Peyer's patch (tissue), 4 donors: Measurements from ENCODE around the gene SPIN4. TPM values are rescaled to one million over a fixed set of nuclear protein-coding genes. Genes with fewer than 3 reads are reported as not detected.

Experiments
- DNase-seq, 3 donors: peaks; one replicate each; pipeline ENCODE4 v3.0.0-alpha.2; 2017 to 2019
- H3K27ac ChIP-seq, 4 donors: fragments of 200-600 bp; sonication (generic); one replicate each; pipeline ENCODE4 v1.5.1; 2016 to 2019
- H3K27me3 ChIP-seq, 2 donors: fragments of 200-600 bp; sonication (generic); one replicate each; pipeline ENCODE4 v1.5.1; 2019
- H3K36me3 ChIP-seq, 3 donors: fragments of 200-600 bp; sonication (generic); one replicate each; pipeline ENCODE4 v1.5.1; 2016 to 2019
- H3K4me1 ChIP-seq, 4 donors: fragments of 200-600 bp; sonication (generic); one replicate each; pipeline ENCODE4 v1.5.1; 2016 to 2019
- H3K4me3 ChIP-seq, 4 donors: fragments of 200-600 bp; sonication (generic); 1 replicate in 3 of 4; 2 replicates in 1 of 4; pipeline ENCODE4 v1.5.1; 2016 to 2019; ENCODE audit warnings: mild to moderate bottlenecking in 1 of 4
- H3K9me3 ChIP-seq, 4 donors: fragments of 200-600 bp; sonication (generic); one replicate each; pipeline ENCODE4 v1.5.1; 2016 to 2019; ENCODE audit warnings: mild to moderate bottlenecking in 1 of 4
- POLR2A ChIP-seq, 2 donors: fragments of 450-650 bp; IDR thresholded peaks; one replicate each; pipeline ENCODE4 v1.5.1; 2017; ENCODE audit warnings: antibody characterized with exemption in 2 of 2, mild to moderate bottlenecking in 2 of 2, moderate library complexity in 2 of 2
- total RNA-seq, 4 donors: library from RNA; depleted of rRNA; stranded (reverse); fragments of >200 nt; gene quantifications; one replicate each; pipeline ENCODE4 v1.1.0, GENCODE V29; 2016
- TF ChIP-seq, protein P1 (sequence below), 6 experiments: fragments of 450-650 bp in 4 of 6; fragments of 200-600 bp in 2 of 6; sonication (generic) in 1 of 6; IDR thresholded peaks; one replicate each; pipeline ENCODE4 v1.5.1; 2017 to 2019; ENCODE audit warnings: antibody characterized with exemption in 6 of 6, mild to moderate bottlenecking in 3 of 6, moderate library complexity in 1 of 6

SPIN4 gene
- total RNA-seq, 4 donors from 2014 or later: 1.6 to 2.7 (median 2.4) TPM

DNA sequence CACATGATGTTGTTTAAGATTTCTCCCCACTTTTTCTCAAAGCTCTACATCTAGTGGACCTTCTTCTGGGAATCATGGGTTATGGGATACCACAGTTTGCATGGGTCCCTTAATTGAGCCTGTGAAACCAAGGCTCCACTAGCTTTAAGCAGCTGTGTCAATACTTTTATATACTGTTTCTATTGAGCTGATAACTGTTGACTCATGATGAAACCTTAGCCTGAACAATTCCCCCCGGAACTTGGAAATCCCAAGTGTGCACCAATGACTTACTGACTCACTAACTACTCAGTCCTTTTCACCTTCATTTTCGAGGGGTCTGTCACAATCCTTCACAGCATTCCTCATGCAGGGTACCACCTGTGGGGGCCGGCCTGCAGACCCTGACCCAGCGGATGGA is 12.7 kb upstream of the SPIN4 start:
- no peak overlapping the region for H3K4me3 ChIP-seq

DNA sequence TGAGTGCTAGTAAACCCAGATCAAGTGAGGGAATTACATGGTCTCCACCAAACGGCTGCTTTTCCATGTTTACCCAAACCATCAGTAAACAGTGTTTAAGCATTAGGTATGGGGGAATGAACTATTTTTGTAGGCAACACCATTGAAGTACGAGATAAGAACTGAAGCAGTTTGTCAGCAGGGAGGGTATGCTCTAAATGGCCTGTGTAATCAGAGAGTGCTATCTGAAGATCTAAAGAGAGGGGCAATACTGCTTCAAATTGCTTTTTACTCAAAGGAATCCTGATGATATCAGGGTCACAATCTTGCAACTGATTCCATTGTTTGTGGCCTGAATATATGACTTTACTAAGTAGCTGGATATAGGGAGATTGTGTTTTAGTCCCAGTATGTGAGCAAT is 10.4 kb upstream of the SPIN4 start:
- Histone ChIP-seq H3K27me3 (no peaks in the 10 kb centered on the region), H3K9me3 (no peaks in the 10 kb centered on the region), H3K36me3 (no peaks in the 10 kb centered on the region), H3K4me3 (no peak overlapping the region), H3K27ac (no peak overlapping the region), H3K4me1 (no peaks in the 10 kb centered on the region)
- TF ChIP-seq, protein P1, sequence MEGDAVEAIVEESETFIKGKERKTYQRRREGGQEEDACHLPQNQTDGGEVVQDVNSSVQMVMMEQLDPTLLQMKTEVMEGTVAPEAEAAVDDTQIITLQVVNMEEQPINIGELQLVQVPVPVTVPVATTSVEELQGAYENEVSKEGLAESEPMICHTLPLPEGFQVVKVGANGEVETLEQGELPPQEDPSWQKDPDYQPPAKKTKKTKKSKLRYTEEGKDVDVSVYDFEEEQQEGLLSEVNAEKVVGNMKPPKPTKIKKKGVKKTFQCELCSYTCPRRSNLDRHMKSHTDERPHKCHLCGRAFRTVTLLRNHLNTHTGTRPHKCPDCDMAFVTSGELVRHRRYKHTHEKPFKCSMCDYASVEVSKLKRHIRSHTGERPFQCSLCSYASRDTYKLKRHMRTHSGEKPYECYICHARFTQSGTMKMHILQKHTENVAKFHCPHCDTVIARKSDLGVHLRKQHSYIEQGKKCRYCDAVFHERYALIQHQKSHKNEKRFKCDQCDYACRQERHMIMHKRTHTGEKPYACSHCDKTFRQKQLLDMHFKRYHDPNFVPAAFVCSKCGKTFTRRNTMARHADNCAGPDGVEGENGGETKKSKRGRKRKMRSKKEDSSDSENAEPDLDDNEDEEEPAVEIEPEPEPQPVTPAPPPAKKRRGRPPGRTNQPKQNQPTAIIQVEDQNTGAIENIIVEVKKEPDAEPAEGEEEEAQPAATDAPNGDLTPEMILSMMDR (IDR thresholded peaks at IDR 0.05): no peak
- no peak for TF ChIP-seq POLR2A (IDR thresholded peaks at IDR 0.05)
- no peak for DNase-seq

More for the DNA sequence above, 12.7 kb upstream of the SPIN4 start:
- no peaks in the 10 kb centered on the region for H3K4me1 ChIP-seq
- no peaks in the 10 kb centered on the region for H3K27me3 ChIP-seq
- H3K27ac ChIP-seq: no peak overlapping the region
- TF ChIP-seq POLR2A (IDR thresholded peaks at IDR 0.05): no peak
- TF ChIP-seq, protein P1 (IDR thresholded peaks at IDR 0.05): no peak
- H3K9me3 ChIP-seq: no peaks in the 10 kb centered on the region
- no peaks in the 10 kb centered on the region for H3K36me3 ChIP-seq
- no peak for DNase-seq

DNA sequence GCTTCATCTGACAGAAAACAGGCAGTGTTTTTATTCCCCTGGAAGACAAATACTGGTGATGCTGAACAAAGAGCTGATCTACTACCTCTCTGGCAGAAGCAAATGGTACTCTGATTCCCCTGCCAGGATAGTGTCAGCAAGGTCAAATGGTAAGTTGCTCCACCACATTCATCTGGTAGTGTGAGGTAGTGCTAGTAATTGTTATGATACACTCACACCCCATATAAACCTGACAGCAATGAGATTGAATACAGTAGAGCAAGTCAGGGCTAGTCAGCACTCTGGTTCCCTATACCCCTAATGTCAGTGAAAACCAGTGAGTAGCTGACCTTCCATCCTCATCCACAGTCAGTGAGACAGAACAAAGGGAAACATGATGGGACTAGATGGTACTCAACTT is 3.4 kb upstream of the SPIN4 start:
- no peak overlapping the region for H3K27ac ChIP-seq
- TF ChIP-seq, protein P1 (IDR thresholded peaks at IDR 0.05): no peak
- TF ChIP-seq POLR2A (IDR thresholded peaks at IDR 0.05): no peak
- no peaks in the 10 kb centered on the region for H3K4me1 ChIP-seq
- no peaks in the 10 kb centered on the region for H3K36me3 ChIP-seq
- H3K4me3 ChIP-seq: no peak overlapping the region
- no peaks in the 10 kb centered on the region for H3K27me3 ChIP-seq
- no peaks in the 10 kb centered on the region for H3K9me3 ChIP-seq
- no peak for DNase-seq

GRCh38 chrX:63350465-63350877 is 661 bp downstream of the SPIN4 start:
- TF ChIP-seq POLR2A (IDR thresholded peaks at IDR 0.05): no peak
- TF ChIP-seq, protein P1 (IDR thresholded peaks at IDR 0.05): no peak
- no peaks in the 10 kb centered on the region for H3K27me3 ChIP-seq
- H3K4me3 ChIP-seq: peak overlapping the region; percentile 47 to 66 (median 59)
- H3K36me3 ChIP-seq: no peaks in the 10 kb centered on the region
- H3K27ac ChIP-seq: peak overlapping the region; percentile 66 to 80 (median 68)
- peak; percentile 38 to 55 (median 48) for DNase-seq
- no peaks in the 10 kb centered on the region for H3K4me1 ChIP-seq
- H3K9me3 ChIP-seq: no peaks in the 10 kb centered on the region

- DNase-seq: no peak
- Histone ChIP-seq H3K36me3 (no peaks in the 10 kb centered on the region), H3K27me3 (no peaks in the 10 kb centered on the region), H3K4me3 (no peak overlapping the region), H3K27ac (no peak overlapping the region), H3K4me1 (no peaks in the 10 kb centered on the region), H3K9me3 (no peaks in the 10 kb centered on the region)
- no peak for TF ChIP-seq POLR2A (IDR thresholded peaks at IDR 0.05)
- TF ChIP-seq, protein P1 (IDR thresholded peaks at IDR 0.05): no peak
These were observed 1.8 kb downstream of the SPIN4 start for GRCh38 chrX:63349307-63349706.

GRCh38 chrX:63330681-63331080 is 20.5 kb downstream of the SPIN4 start:
- DNase-seq: no peak
- Histone ChIP-seq H3K4me3 (no peak overlapping the region), H3K27me3 (no peaks in the 10 kb centered on the region), H3K36me3 (no peaks in the 10 kb centered on the region), H3K27ac (no peak overlapping the region), H3K4me1 (no peaks in the 10 kb centered on the region), H3K9me3 (no peaks in the 10 kb centered on the region)
- TF ChIP-seq, protein P1 (IDR thresholded peaks at IDR 0.05): no peak
- TF ChIP-seq POLR2A (IDR thresholded peaks at IDR 0.05): no peak
